ENCODE data around the gene GJB1. TPM values are rescaled to one million over a fixed set of nuclear protein-coding genes. Genes with fewer than 3 reads are reported as not detected.

The GJB1 gene
- total RNA-seq, 2 donors from 2014 or later, result not detected

DNA sequence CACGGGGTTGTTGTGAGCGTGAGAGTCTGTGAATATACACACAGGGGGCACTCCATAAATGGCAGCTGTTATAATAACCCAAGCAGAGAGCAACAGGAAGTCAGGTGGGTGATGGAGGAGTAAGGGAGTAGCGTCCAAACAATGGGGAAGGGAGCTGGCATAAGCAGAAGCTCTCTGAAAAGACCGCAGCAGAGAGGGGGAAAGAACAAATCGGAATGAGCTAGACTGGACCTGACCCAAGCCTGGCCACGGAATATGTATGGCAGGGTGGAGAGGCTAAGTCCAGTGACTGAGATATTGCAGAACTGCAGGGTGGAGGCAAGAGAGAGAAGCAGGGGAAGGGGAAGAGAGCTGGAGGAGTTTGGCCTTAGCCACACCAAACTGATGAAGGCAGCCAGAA, 6.5 kb upstream of the GJB1 start:
- TF ChIP-seq CTCF (IDR thresholded peaks at IDR 0.05), result no peak
- H3K4me3 ChIP-seq, result no peak overlapping the region
- H3K27ac ChIP-seq, result no peak overlapping the region
- no peaks in the 10 kb centered on the region for H3K4me1 ChIP-seq
- DNase-seq (ENCODE audit: low spot score), result no peak
- H3K9me3 ChIP-seq, result no peaks in the 10 kb centered on the region
- no peaks in the 10 kb centered on the region for H3K27me3 ChIP-seq
- H3K36me3 ChIP-seq, result no peaks in the 10 kb centered on the region

DNA sequence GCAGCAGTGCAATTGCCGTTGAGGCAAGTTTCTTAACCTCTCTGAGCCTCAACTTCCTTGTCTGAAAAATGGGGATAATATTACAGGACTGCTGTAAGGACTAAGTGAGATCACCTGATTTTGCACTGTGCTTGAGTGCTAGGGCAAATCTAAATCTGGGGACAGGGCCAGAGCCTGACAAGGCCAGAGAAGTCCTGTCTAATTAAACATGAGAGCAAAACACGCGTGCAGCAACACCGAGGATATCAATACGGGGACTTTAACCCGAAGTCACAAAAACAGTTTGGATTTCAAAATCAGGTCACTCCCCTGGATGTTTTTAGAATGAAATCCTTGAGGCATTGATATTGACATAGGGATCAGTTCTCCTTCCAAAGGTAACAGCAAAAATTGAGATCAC, 5.7 kb upstream of the GJB1 start:
- DNase-seq (ENCODE audit: low spot score), result no peak
- Histone ChIP-seq H3K9me3 (no peaks in the 10 kb centered on the region), H3K4me3 (no peak overlapping the region), H3K4me1 (no peaks in the 10 kb centered on the region), H3K36me3 (no peaks in the 10 kb centered on the region), H3K27ac (no peak overlapping the region), H3K27me3 (no peaks in the 10 kb centered on the region)
- no peak for TF ChIP-seq CTCF (IDR thresholded peaks at IDR 0.05)

DNA sequence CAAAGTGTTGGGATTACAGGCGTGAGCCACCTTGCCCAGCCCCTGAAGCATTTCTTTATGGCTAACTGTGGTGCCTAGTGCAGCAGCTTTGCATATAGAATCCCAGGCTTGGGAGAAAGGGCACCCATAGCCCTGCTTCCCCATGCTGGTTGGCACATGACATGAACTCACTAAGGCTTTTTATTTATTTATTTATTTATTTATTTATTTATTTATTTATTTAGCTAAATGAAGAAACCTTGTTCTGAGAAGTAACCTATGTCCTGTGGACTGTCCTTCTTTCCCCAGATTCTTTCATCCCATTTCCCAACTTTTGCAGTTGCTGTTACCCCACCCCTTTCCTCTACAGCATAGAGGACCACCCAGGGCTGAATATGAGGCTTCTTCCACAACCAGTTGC, 1.9 kb upstream of the GJB1 start:
- H3K27ac ChIP-seq, result no peak overlapping the region
- H3K27me3 ChIP-seq, result no peaks in the 10 kb centered on the region
- H3K4me1 ChIP-seq, result no peaks in the 10 kb centered on the region
- no peak overlapping the region for H3K4me3 ChIP-seq
- TF ChIP-seq CTCF (IDR thresholded peaks at IDR 0.05), result no peak
- no peaks in the 10 kb centered on the region for H3K9me3 ChIP-seq
- DNase-seq (ENCODE audit: low spot score), result no peak
- H3K36me3 ChIP-seq, result no peaks in the 10 kb centered on the region

- Histone ChIP-seq H3K27me3 (no peaks in the 10 kb centered on the region), H3K36me3 (no peaks in the 10 kb centered on the region), H3K9me3 (no peaks in the 10 kb centered on the region), H3K4me1 (no peaks in the 10 kb centered on the region), H3K4me3 (no peak overlapping the region), H3K27ac (no peak overlapping the region)
- no peak for TF ChIP-seq CTCF (IDR thresholded peaks at IDR 0.05)
- no peak for DNase-seq (ENCODE audit: low spot score)
These were observed 1.2 kb downstream of the GJB1 start for GRCh38 chrX:71224098-71224708.

DNA sequence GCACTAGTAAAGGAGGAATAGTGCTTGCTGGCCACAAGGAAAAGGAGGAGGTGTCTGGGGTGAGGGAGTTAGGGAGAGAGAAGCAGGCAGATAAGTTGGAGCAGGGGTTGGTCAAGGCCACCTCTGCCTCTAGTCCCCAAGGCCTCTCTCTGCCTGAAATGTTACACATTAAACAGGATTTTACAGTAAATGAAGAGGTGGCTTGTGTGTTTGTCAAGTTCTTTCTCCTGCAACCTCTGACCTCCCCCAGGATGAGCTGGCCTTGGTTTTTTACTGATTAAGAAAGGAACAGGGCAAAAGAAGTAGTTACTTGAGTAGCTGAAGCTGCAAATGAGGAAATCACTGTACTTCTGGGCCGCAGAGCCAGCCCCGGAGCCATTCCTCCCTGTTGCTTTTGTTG, 2.0 kb downstream of the GJB1 start:
- TF ChIP-seq CTCF (IDR thresholded peaks at IDR 0.05), result no peak
- H3K27me3 ChIP-seq, result no peaks in the 10 kb centered on the region
- no peaks in the 10 kb centered on the region for H3K9me3 ChIP-seq
- DNase-seq (ENCODE audit: low spot score), result no peak
- no peak overlapping the region for H3K27ac ChIP-seq
- no peaks in the 10 kb centered on the region for H3K4me1 ChIP-seq
- no peaks in the 10 kb centered on the region for H3K36me3 ChIP-seq
- no peak overlapping the region for H3K4me3 ChIP-seq

GRCh38 chrX:71225676-71226075, 2.7 kb downstream of the GJB1 start:
- no peaks in the 10 kb centered on the region for H3K4me1 ChIP-seq
- no peak overlapping the region for H3K4me3 ChIP-seq
- H3K9me3 ChIP-seq, result no peaks in the 10 kb centered on the region
- no peaks in the 10 kb centered on the region for H3K27me3 ChIP-seq
- no peaks in the 10 kb centered on the region for H3K36me3 ChIP-seq
- no peak for DNase-seq (ENCODE audit: low spot score)
- no peak for TF ChIP-seq CTCF (IDR thresholded peaks at IDR 0.05)
- H3K27ac ChIP-seq, result no peak overlapping the region
